Common myeloid progenitor, CD34-positive (primary cell): ENCODE data around the gene TCL1A.
"Not testable (repeated sequence)": the region's sequence is repeated elsewhere in the genome, so short reads cannot be mapped to it uniquely, and the experiment has no call there.

Experiments
- CTCF ChIA-PET: fragments of 350-600 bp; sonication (Branson Sonifier 250); formaldehyde crosslinking; loops from one replicate; lab custom pipeline; 2021; ENCODE audit warnings: antibody characterized with exemption; lab: Charles Lee
- POLR2A ChIA-PET: fragments of 350-600 bp; sonication (Branson Sonifier 250); formaldehyde crosslinking; loops from one replicate; lab custom pipeline; 2021; ENCODE audit warnings: antibody characterized with exemption; lab: Charles Lee
- DNase-seq, 3 donors: peaks; one replicate each; pipeline versions ENCODE4 v3.0.0 to v3.0.0-alpha.2; 2013
- H3K27ac ChIP-seq, 2 experiments: 1 replicate in 1 of 2; 2 replicates in 1 of 2; pipeline ENCODE4 v1.7.0; 2013; ENCODE audit warnings: inconsistent platforms in 2 of 2, low read length in 2 of 2, mild to moderate bottlenecking in 2 of 2, low read depth in 1 of 2, moderate library complexity in 1 of 2; ENCODE audit not compliant: severe bottlenecking in 2 of 2, insufficient read depth in 1 of 2, poor library complexity in 1 of 2
- H3K27me3 ChIP-seq, 5 experiments: replicated peaks in 2 of 5; 1 replicate in 3 of 5; 2 replicates in 2 of 5; pipeline versions ENCODE4 v1.6.1 to v1.7.0; 2013; ENCODE audit warnings: low read length in 4 of 5, mild to moderate bottlenecking in 2 of 5, moderate library complexity in 2 of 5, inconsistent platforms in 1 of 5; ENCODE audit not compliant: insufficient read depth in 5 of 5, control insufficient read depth in 4 of 5
- H3K36me3 ChIP-seq, 4 experiments: 1 replicate in 2 of 4; 2 replicates in 2 of 4; pipeline versions ENCODE4 v1.6.1 to v1.7.0; 2013; ENCODE audit warnings: low read length in 3 of 4, control low read depth in 1 of 4, mild to moderate bottlenecking in 1 of 4; ENCODE audit not compliant: control insufficient read depth in 4 of 4, insufficient read depth in 4 of 4
- H3K4me1 ChIP-seq, 4 experiments: 1 replicate in 3 of 4; 2 replicates in 1 of 4; pipeline versions ENCODE4 v1.6.1 to v1.7.1; 2013; ENCODE audit warnings: low read length in 3 of 4, mild to moderate bottlenecking in 3 of 4, control low read depth in 1 of 4, inconsistent platforms in 1 of 4, moderate library complexity in 1 of 4; ENCODE audit not compliant: control insufficient read depth in 4 of 4, insufficient read depth in 4 of 4; ENCODE audit errors: control extremely low read depth in 1 of 4
- H3K4me3 ChIP-seq, 7 experiments: 1 replicate in 4 of 7; 2 replicates in 3 of 7; pipeline versions ENCODE4 v1.5.1 to v1.7.0; 2013; ENCODE audit warnings: mild to moderate bottlenecking in 7 of 7, low read length in 6 of 7, moderate library complexity in 6 of 7, inconsistent platforms in 2 of 7, low read depth in 2 of 7, control low read depth in 1 of 7; ENCODE audit not compliant: insufficient read depth in 4 of 7, control insufficient read depth in 1 of 7; ENCODE audit errors: extremely low read depth in 1 of 7
- H3K9me3 ChIP-seq, 5 experiments: 1 replicate in 4 of 5; 2 replicates in 1 of 5; pipeline versions ENCODE4 v1.6.1 to v1.7.1; 2013; ENCODE audit warnings: low read length in 4 of 5, mild to moderate bottlenecking in 2 of 5, inconsistent platforms in 1 of 5, low read depth in 1 of 5, moderate library complexity in 1 of 5; ENCODE audit not compliant: control insufficient read depth in 4 of 5, insufficient read depth in 2 of 5; ENCODE audit errors: control extremely low read depth in 1 of 5
- WGBS: methylation state at CpG from one replicate; pipeline ENCODE4 v1.1.5; 2013; ENCODE audit not compliant: insufficient coverage; 5-methylcytosine and 5-hydroxymethylcytosine counted together

The TCL1A gene

DNA sequence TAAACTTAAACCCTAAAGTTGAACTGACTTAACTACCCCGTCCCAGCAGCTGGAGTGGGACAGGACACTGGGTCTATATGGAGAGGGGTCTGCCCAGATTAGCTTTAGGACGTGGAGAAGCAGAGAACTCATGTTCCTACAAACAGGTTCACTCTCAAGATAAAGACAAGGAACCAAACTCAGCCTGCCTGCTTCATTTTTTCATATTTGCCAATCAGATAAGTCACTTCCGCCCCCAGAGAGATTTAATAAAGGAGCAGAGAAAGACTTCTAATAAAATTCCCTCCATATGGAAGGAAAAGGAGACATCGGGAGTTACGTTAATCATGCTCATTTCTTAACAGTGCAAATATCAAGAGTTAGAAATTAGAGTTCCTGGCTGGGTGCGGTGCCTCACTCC is 42.2 kb upstream of the TCL1A start:
- DNase-seq, result no peak
- POLR2A ChIA-PET, result no interaction called here
- Histone ChIP-seq H3K36me3 (no peaks in the 10 kb centered on the region), H3K9me3 (peaks cover 0 to 2% (median 0%) of the 10 kb centered on the region in 5 experiments), H3K27me3 (peaks cover 0 to 16% (median 2%) of the 10 kb centered on the region in 5 experiments), H3K4me3 (no peak overlapping the region), H3K27ac (no peak overlapping the region), H3K4me1 (no peaks in the 10 kb centered on the region)
- 82% methylated on average over 4 of the region's 6 CpGs for WGBS
- CTCF ChIA-PET, result no interaction called here

- CTCF ChIA-PET, result no interaction called here
- H3K27ac ChIP-seq, result no peak overlapping the region
Observed at GRCh38 chr14:95741781-95742180, 27.9 kb upstream of the TCL1A start.

GRCh38 chr14:95741038-95741490 is 27.1 kb upstream of the TCL1A start:
- WGBS, result 58% methylated on average over 4 of the region's 5 CpGs
- CTCF ChIA-PET, result no interaction called here
- Histone ChIP-seq H3K4me3 (no peak overlapping the region), H3K9me3 (no peaks in the 10 kb centered on the region), H3K36me3 (no peaks in the 10 kb centered on the region), H3K4me1 (no peaks in the 10 kb centered on the region), H3K27me3 (peaks cover 0 to 2% (median 0%) of the 10 kb centered on the region in 5 experiments), H3K27ac (no peak overlapping the region)
- POLR2A ChIA-PET, result no interaction called here
- DNase-seq, result no peak

More at GRCh38 chr14:95741781-95742180, 27.9 kb upstream of the TCL1A start:
- Histone ChIP-seq H3K36me3 (no peaks in the 10 kb centered on the region), H3K4me3 (no peak overlapping the region), H3K27me3 (no peaks in the 10 kb centered on the region), H3K9me3 (no peaks in the 10 kb centered on the region), H3K4me1 (no peaks in the 10 kb centered on the region)
- no peak for DNase-seq
- WGBS, result 90% methylated on average over 3 of the region's 4 CpGs
- POLR2A ChIA-PET, result no interaction called here

- peaks cover 0 to 3% (median 0%) of the 10 kb centered on the region in 5 experiments for H3K27me3 ChIP-seq
- 100% methylated on average over 1 of the region's 1 CpG for WGBS
- H3K9me3 ChIP-seq, result no peaks in the 10 kb centered on the region
- CTCF ChIA-PET, result no interaction called here
- no peak for DNase-seq
- H3K4me1 ChIP-seq, result no peaks in the 10 kb centered on the region
- POLR2A ChIA-PET, result no interaction called here
- no peak overlapping the region for H3K4me3 ChIP-seq
- no peaks in the 10 kb centered on the region for H3K36me3 ChIP-seq
- H3K27ac ChIP-seq, result no peak overlapping the region
Observed at GRCh38 chr14:95739356-95739755, 25.4 kb upstream of the TCL1A start.

DNA sequence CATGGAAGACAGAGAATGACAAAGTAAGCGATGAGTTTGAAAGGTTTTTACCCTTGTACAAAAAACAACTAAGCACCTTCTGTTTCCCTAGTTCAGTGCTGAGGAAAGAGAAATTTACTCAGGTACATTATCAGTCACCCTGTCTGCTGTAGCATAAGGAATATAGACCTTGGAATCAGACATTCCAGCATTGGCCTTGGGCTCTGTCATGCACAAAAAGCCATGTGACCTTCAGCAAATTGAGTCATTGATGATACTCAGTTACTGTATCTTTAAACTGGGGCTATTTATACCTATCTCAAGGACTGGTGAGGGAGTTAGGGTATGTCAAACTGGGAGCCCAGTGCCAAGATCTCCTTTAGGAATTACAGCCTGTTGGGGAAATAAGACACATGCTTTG is 19.3 kb upstream of the TCL1A start:
- H3K27ac ChIP-seq, result no peak overlapping the region
- H3K36me3 ChIP-seq, result no peaks in the 10 kb centered on the region
- DNase-seq, result no peak
- H3K4me3 ChIP-seq, result no peak overlapping the region
- peaks cover 0 to 7% (median 3%) of the 10 kb centered on the region in 5 experiments for H3K27me3 ChIP-seq
- ChIA-PET POLR2A (no interaction called here), CTCF (no interaction called here)
- no peaks in the 10 kb centered on the region for H3K4me1 ChIP-seq
- 100% methylated on average over 1 of the region's 1 CpG for WGBS
- H3K9me3 ChIP-seq, result no peaks in the 10 kb centered on the region

DNA sequence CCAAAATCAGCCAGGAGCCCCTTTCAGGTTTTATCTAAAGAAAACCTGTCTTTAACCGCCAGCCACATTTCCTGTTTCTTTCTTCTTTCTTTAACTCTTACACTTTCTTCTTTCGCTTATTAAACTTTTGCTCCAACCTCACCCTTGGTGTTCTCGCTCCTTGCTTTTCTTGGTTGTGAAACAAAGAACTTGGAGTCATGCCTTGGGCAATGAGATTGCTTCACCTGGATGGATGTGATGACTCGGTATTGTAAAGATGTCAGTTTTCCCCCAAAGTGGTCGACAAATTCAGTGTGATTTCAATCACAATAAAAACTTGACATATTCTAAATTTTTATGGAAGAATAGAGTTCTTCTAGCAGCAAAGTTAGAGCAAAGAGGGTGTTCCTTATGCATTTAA is 16.2 kb upstream of the TCL1A start:
- Histone ChIP-seq H3K9me3 (peaks cover 0 to 5% (median 0%) of the 10 kb centered on the region in 5 experiments), H3K4me1 (no peaks in the 10 kb centered on the region), H3K36me3 (no peaks in the 10 kb centered on the region), H3K4me3 (no peak overlapping the region), H3K27ac (no peak overlapping the region), H3K27me3 (peaks cover 0 to 7% (median 4%) of the 10 kb centered on the region in 5 experiments)
- ChIA-PET POLR2A (no interaction called here), CTCF (no interaction called here)
- 86% methylated on average over 1 of the region's 5 CpGs for WGBS
- DNase-seq, result no peak

GRCh38 chr14:95729402-95730028 is 15.6 kb upstream of the TCL1A start:
- H3K36me3 ChIP-seq, H3K27ac ChIP-seq, CTCF ChIA-PET, H3K9me3 ChIP-seq, H3K4me1 ChIP-seq, POLR2A ChIA-PET, H3K4me3 ChIP-seq, H3K27me3 ChIP-seq: not testable (repeated sequence)
- DNase-seq, result peak in 1 of 3 donors; percentile 3
- WGBS, result 82% methylated on average over 8 of the region's 8 CpGs
